PC-3 (cell line): ENCODE data around the gene ANKFN1. TPM values are rescaled to one million over a fixed set of nuclear protein-coding genes. Genes with fewer than 3 reads are reported as not detected.

Source experiments
- ATAC-seq: fragments of 200-7000 bp; cut with Tn5 transposase; 2 replicates; pipeline ENCODE4 v1.9.1; 2020; ENCODE audit warnings: mild to moderate bottlenecking, moderate library complexity
- BruUV-seq: library from RNA; stranded (reverse); fragments of 400-500 nt; replicated peaks from 2 replicates; lab custom pipeline; 2021; lab: Mats Ljungman, UMichigan
- CTCF ChIA-PET: fragments of 300-600 bp; sonication (Branson Sonifier 250); formaldehyde crosslinking; loops from one replicate; lab custom pipeline; 2022; ENCODE audit warnings: antibody characterized with exemption; lab: Charles Lee
- POLR2A ChIA-PET: fragments of 300-600 bp; sonication (Branson Sonifier 250); formaldehyde crosslinking; loops from one replicate; lab custom pipeline; 2022; ENCODE audit warnings: antibody characterized with exemption; ENCODE audit not compliant: unreplicated experiment; lab: Charles Lee
- DNase-seq: peaks from one replicate; pipeline ENCODE4 v3.0.0-alpha.2; 2015
- H2AFZ ChIP-seq: fragments of 300-600 bp; sonication (generic); 2 replicates; pipeline ENCODE4 v1.6.0; 2016; ENCODE audit warnings: antibody characterized with exemption, low read length
- H3F3A ChIP-seq: fragments of 300-600 bp; sonication (generic); one replicate; pipeline ENCODE4 v1.6.0; 2017; ENCODE audit warnings: antibody characterized with exemption, low read length, control low read depth, mild to moderate bottlenecking; ENCODE audit not compliant: unreplicated experiment
- H3K27ac ChIP-seq: fragments of 300-600 bp; sonication (generic); 2 replicates; pipeline ENCODE4 v1.5.1; 2016; ENCODE audit warnings: mild to moderate bottlenecking, low read length
- H3K27me3 ChIP-seq: fragments of 300-600 bp; sonication (generic); 2 replicates; pipeline ENCODE4 v1.6.1; 2016; ENCODE audit warnings: low read length, mixed read lengths
- H3K36me3 ChIP-seq: fragments of 300-600 bp; sonication (generic); 2 replicates; pipeline ENCODE4 v1.6.1; 2016; ENCODE audit warnings: low read depth, mixed run types, low read length, mixed read lengths
- H3K4me1 ChIP-seq: fragments of 300-600 bp; sonication (generic); 2 replicates; pipeline ENCODE4 v1.5.1; 2016; ENCODE audit warnings: low read length; ENCODE audit not compliant: insufficient read depth
- H3K4me2 ChIP-seq: fragments of 300-600 bp; sonication (generic); 2 replicates; pipeline ENCODE4 v1.6.0; 2016; ENCODE audit warnings: low read length
- H3K4me3 ChIP-seq: fragments of 300-600 bp; sonication (generic); 2 replicates; pipeline ENCODE4 v1.5.1; 2016; ENCODE audit warnings: mild to moderate bottlenecking, low read length, mixed read lengths
- H3K79me2 ChIP-seq: fragments of 300-600 bp; sonication (generic); 2 replicates; pipeline ENCODE4 v1.6.1; 2017; ENCODE audit warnings: low read length, mixed read lengths
- H3K9ac ChIP-seq: fragments of 300-600 bp; sonication (generic); 2 replicates; pipeline ENCODE4 v1.6.0; 2016; ENCODE audit warnings: mild to moderate bottlenecking, low read length
- H3K9me2 ChIP-seq: fragments of 300-600 bp; sonication (generic); replicated peaks from 2 replicates; pipeline ENCODE4 v1.6.1; 2016; ENCODE audit warnings: mixed run types, low read length, mixed read lengths
- H3K9me3 ChIP-seq: fragments of 300-600 bp; sonication (generic); 2 replicates; pipeline ENCODE4 v1.6.1; 2016; ENCODE audit warnings: low read length, mixed read lengths
- H4K20me1 ChIP-seq: fragments of 300-600 bp; sonication (generic); 2 replicates; pipeline ENCODE4 v1.6.1; 2016; ENCODE audit warnings: low read length, mixed read lengths
- CTCF ChIP-seq: fragments of 300-600 bp; sonication (generic); conservative IDR thresholded peaks from 2 replicates; pipeline ENCODE4 v1.5.1; 2017; ENCODE audit warnings: antibody characterized with exemption, low read depth, mild to moderate bottlenecking, low read length
- EZH2 ChIP-seq: fragments of 300-600 bp; sonication (generic); IDR thresholded peaks from one replicate; pipeline ENCODE4 v1.6.1; 2017; ENCODE audit warnings: antibody characterized with exemption, mild to moderate bottlenecking, low read length; ENCODE audit not compliant: unreplicated experiment
- EZH2phosphoT487 ChIP-seq: fragments of 300-600 bp; sonication (generic); IDR thresholded peaks from 2 replicates; pipeline ENCODE4 v1.6.1; 2018; ENCODE audit warnings: mild to moderate bottlenecking, antibody characterized with exemption, low read length, borderline replicate concordance
- intact Hi-C: fragments of 100-400 bp; cut with micrococcal nuclease; formaldehyde crosslinking; loops from 2 replicates; pipeline ENCODE4 v1.9.0; 2023
- total RNA-seq: library from RNA; depleted of rRNA; stranded (reverse); fragments of >200 nt; gene quantifications from 2 replicates; pipeline ENCODE4 v1.2.3, GENCODE V29; 2014

The ANKFN1 gene
- total RNA-seq, 1 experiment from 2014 or later, result not detected

GRCh38 chr17:56316604-56317003, 163.3 kb downstream of the ANKFN1 start:
- Histone ChIP-seq H3K4me3 (no peak overlapping the region), H3K4me1 (no peaks in the 10 kb centered on the region), H3K79me2 (no peaks in the 10 kb centered on the region), H3K9ac (no peak overlapping the region), H3K9me3 (no peaks in the 10 kb centered on the region), H3K9me2 (no peaks in the 10 kb centered on the region), H3K27ac (no peak overlapping the region), H4K20me1 (no peaks in the 10 kb centered on the region), H3K36me3 (no peaks in the 10 kb centered on the region), H3K4me2 (no peak overlapping the region), H3F3A (no peaks in the 10 kb centered on the region), H3K27me3 (peaks cover 27% of the 10 kb centered on the region), H2AFZ (no peak overlapping the region)
- POLR2A ChIA-PET, result no interaction called here
- BruUV-seq, result no TSS peak
- TF ChIP-seq CTCF, result no peak
- TF ChIP-seq EZH2phosphoT487, result no peak
- no peak for TF ChIP-seq EZH2
- intact Hi-C loops, result no loop called here
- no peak for ATAC-seq
- CTCF ChIA-PET, result no interaction called here
- no peak for DNase-seq

GRCh38 chr17:56317351-56318208, 164.3 kb downstream of the ANKFN1 start:
- BruUV-seq, result no TSS peak

GRCh38 chr17:56319531-56319930, 166.3 kb downstream of the ANKFN1 start:
- POLR2A ChIA-PET, result no interaction called here
- CTCF ChIA-PET, result interaction anchor here (0.6 to 0.7 kb wide), 2 partner anchors 318 to 495 kb away, joined by 3 read pairs; no protein-coding TSS in a partner anchor
- peak; percentile 79 for ATAC-seq

More at GRCh38 chr17:56317351-56318208, 164.3 kb downstream of the ANKFN1 start:
- H4K20me1 ChIP-seq, result no peaks in the 10 kb centered on the region
- ATAC-seq, result no peak
- POLR2A ChIA-PET, result no interaction called here
- H3K9ac ChIP-seq, result no peak overlapping the region
- no peak overlapping the region for H2AFZ ChIP-seq
- no peaks in the 10 kb centered on the region for H3F3A ChIP-seq
- no peak overlapping the region for H3K4me3 ChIP-seq
- no peaks in the 10 kb centered on the region for H3K9me2 ChIP-seq
- no peak overlapping the region for H3K4me2 ChIP-seq
- no peaks in the 10 kb centered on the region for H3K4me1 ChIP-seq
- H3K9me3 ChIP-seq, result no peaks in the 10 kb centered on the region
- no peaks in the 10 kb centered on the region for H3K36me3 ChIP-seq
- H3K27me3 ChIP-seq, result peaks cover 31% of the 10 kb centered on the region
- no peak for TF ChIP-seq EZH2
- TF ChIP-seq EZH2phosphoT487, result no peak
- intact Hi-C loops, result no loop called here
- H3K27ac ChIP-seq, result no peak overlapping the region
- CTCF ChIA-PET, result no interaction called here
- no peaks in the 10 kb centered on the region for H3K79me2 ChIP-seq
- DNase-seq, result no peak

More at GRCh38 chr17:56319531-56319930, 166.3 kb downstream of the ANKFN1 start:
- Histone ChIP-seq H4K20me1 (no peaks in the 10 kb centered on the region), H3K36me3 (no peaks in the 10 kb centered on the region), H3K4me1 (no peaks in the 10 kb centered on the region), H3K27ac (no peak overlapping the region), H3F3A (no peaks in the 10 kb centered on the region), H3K4me3 (no peak overlapping the region), H2AFZ (no peak overlapping the region), H3K9ac (no peak overlapping the region), H3K4me2 (no peak overlapping the region), H3K27me3 (peaks cover 51% of the 10 kb centered on the region), H3K79me2 (no peaks in the 10 kb centered on the region), H3K9me3 (no peaks in the 10 kb centered on the region), H3K9me2 (no peaks in the 10 kb centered on the region)
- peak; percentile 83 for TF ChIP-seq CTCF
- TF ChIP-seq EZH2, result no peak
- no TSS peak for BruUV-seq
- intact Hi-C loops, result no loop called here
- peak; percentile 84 for DNase-seq
